Keratinocyte (primary cell): ENCODE measurements around the gene EPHX1. TPM values are rescaled to one million over a fixed set of nuclear protein-coding genes. Genes with fewer than 3 reads are reported as not detected.

Source experiments
- DNase-seq: peaks from one replicate; pipeline ENCODE4 v3.0.0-alpha.2; 2011; ENCODE audit warnings: low read depth, missing footprints, low spot score
- FAIRE-seq: peaks from 2 replicates; lab custom pipeline; 2011; peaks lifted over from hg19 to GRCh38; lab: Jason Lieb, UNC
- H2AFZ ChIP-seq: 2 replicates; pipeline ENCODE4 v1.6.0; 2012; ENCODE audit warnings: low read length, control low read depth, inconsistent platforms; ENCODE audit not compliant: control insufficient read depth
- H3K27ac ChIP-seq: 2 replicates; pipeline ENCODE4 v1.5.1; 2011; ENCODE audit warnings: low read length; ENCODE audit not compliant: control insufficient read depth, insufficient read depth
- H3K27me3 ChIP-seq: 3 replicates; pipeline ENCODE4 v1.6.0; 2011; ENCODE audit warnings: low read length; ENCODE audit not compliant: control insufficient read depth, insufficient read depth; ENCODE audit errors: extremely low read depth
- H3K36me3 ChIP-seq, 2 experiments: 2 replicates in 1 of 2; 3 replicates in 1 of 2; pipeline ENCODE4 v1.5.1; 2011; ENCODE audit warnings: low read length in 2 of 2, mild to moderate bottlenecking in 1 of 2; ENCODE audit not compliant: control insufficient read depth in 2 of 2, insufficient read depth in 2 of 2; ENCODE audit errors: extremely low read depth in 1 of 2
- H3K4me1 ChIP-seq: 3 replicates; pipeline ENCODE4 v1.5.1; 2011; ENCODE audit warnings: low read length; ENCODE audit not compliant: control insufficient read depth, insufficient read depth; ENCODE audit errors: extremely low read depth
- H3K4me2 ChIP-seq: 3 replicates; pipeline ENCODE4 v1.6.0; 2011; ENCODE audit warnings: low read depth, low read length; ENCODE audit not compliant: control insufficient read depth, insufficient read depth; ENCODE audit errors: extremely low read depth
- H3K4me3 ChIP-seq, 3 experiments: fragments of 200-600 bp in 1 of 3; sonication (generic) in 1 of 3; 2 replicates in 2 of 3; 3 replicates in 1 of 3; pipeline ENCODE4 v1.5.1; 2011 to 2016; ENCODE audit warnings: low read length in 3 of 3, mild to moderate bottlenecking in 3 of 3, control low read depth in 2 of 3, inconsistent platforms in 1 of 3, low read depth in 1 of 3, mixed read lengths in 1 of 3, mixed run types in 1 of 3, moderate library complexity in 1 of 3; ENCODE audit not compliant: control insufficient read depth in 2 of 3, insufficient read depth in 2 of 3; ENCODE audit errors: extremely low read depth in 1 of 3
- H3K79me2 ChIP-seq: 2 replicates; pipeline ENCODE4 v1.6.0; 2012; ENCODE audit warnings: low read length; ENCODE audit not compliant: control insufficient read depth, insufficient read depth
- H3K9ac ChIP-seq: 3 replicates; pipeline ENCODE4 v1.6.0; 2011; ENCODE audit warnings: low read length; ENCODE audit not compliant: control insufficient read depth, insufficient read depth; ENCODE audit errors: extremely low read depth
- H3K9me1 ChIP-seq: 3 replicates; pipeline ENCODE4 v1.6.0; 2011; ENCODE audit warnings: low read length; ENCODE audit not compliant: control insufficient read depth, insufficient read depth; ENCODE audit errors: extremely low read depth
- H3K9me3 ChIP-seq: 2 replicates; pipeline ENCODE4 v1.5.1; 2012; ENCODE audit warnings: low read depth, low read length; ENCODE audit not compliant: control insufficient read depth
- H4K20me1 ChIP-seq: 3 replicates; pipeline ENCODE4 v1.6.0; 2011; ENCODE audit warnings: low read length; ENCODE audit not compliant: control insufficient read depth, insufficient read depth; ENCODE audit errors: extremely low read depth
- EZH2 ChIP-seq: IDR thresholded peaks from one replicate; pipeline ENCODE4 v1.6.1; 2012; ENCODE audit warnings: inconsistent platforms, mild to moderate bottlenecking, low read length, moderate library complexity
- dilution Hi-C: fragments of 300-500 bp; cut with MboI; formaldehyde crosslinking; loops from one replicate; pipeline ENCODE4 v1.7.0; 2020; ENCODE audit warnings: low sequenced_read_pairs; ENCODE audit not compliant: extremely low pct_ligation_motif_present
- polyA plus RNA-seq, 5 experiments: library from polyadenylated mRNA; depleted of rRNA in 3 of 5; stranded (reverse) in 3 of 5; stranded (forward) in 1 of 5; unstranded in 1 of 5; fragments of >200 nt; gene quantifications; 1 replicate in 1 of 5; 2 replicates in 3 of 5; 3 replicates in 1 of 5; pipeline versions ENCODE4 v1.2.1 to v1.2.3, GENCODE V29; 2011 to 2012; ENCODE audit warnings: missing spikeins in 2 of 5, low read depth in 1 of 5, low replicate concordance in 1 of 5
- TF ChIP-seq, protein P1 (sequence below), 3 experiments: IDR thresholded peaks in 1 of 3; conservative IDR thresholded peaks in 1 of 3; optimal IDR thresholded peaks in 1 of 3; 2 replicates in 2 of 3; 3 replicates in 1 of 3; pipeline versions ENCODE3 to v1.5.1; 2011; ENCODE audit warnings: low read length in 3 of 3, mild to moderate bottlenecking in 3 of 3, moderate library complexity in 2 of 3, control low read depth in 1 of 3, inconsistent platforms in 1 of 3; ENCODE audit not compliant: insufficient read depth in 2 of 3; ENCODE audit errors: extremely low read depth in 1 of 3

Gene EPHX1
- polyA plus RNA-seq, 1 donor (not counting 4 experiments of a cell fraction or from before 2014, with no cell fraction given) = 6.4 TPM

DNA sequence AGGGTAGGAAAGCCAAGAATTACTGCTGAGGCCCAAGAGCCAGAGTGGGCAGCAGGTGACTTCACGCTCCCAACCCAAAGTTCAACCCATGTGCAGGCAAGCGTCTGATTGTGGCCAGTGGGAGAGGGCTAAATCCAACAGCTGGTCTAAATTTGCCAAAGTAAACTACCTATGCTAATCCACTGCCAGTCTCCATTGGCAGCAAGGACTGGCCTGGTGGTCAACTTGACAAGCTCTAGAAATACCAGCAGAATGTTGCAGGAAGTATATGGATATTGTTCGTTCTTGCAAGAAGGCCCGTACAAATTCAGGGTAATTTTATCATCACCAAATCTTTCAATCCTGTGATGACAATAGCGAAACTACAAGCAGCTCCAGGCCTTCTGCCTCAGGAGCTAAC, 70.7 kb downstream of the EPHX1 start:
- peak; percentile 44 for FAIRE-seq
- H3K9me1 ChIP-seq = peaks cover under 1% of the 10 kb centered on the region
- H3K36me3 ChIP-seq = peaks cover 3 to 4% of the 10 kb centered on the region in 2 experiments
- no peaks in the 10 kb centered on the region for H3K9me3 ChIP-seq
- DNase-seq = no peak
- peaks cover 25% of the 10 kb centered on the region for H3K4me1 ChIP-seq
- H4K20me1 ChIP-seq = peaks cover 21% of the 10 kb centered on the region
- peaks cover 7% of the 10 kb centered on the region for H3K79me2 ChIP-seq
- H3K27ac ChIP-seq = no peak overlapping the region
- no peak overlapping the region for H3K9ac ChIP-seq
- no peaks in the 10 kb centered on the region for H3K27me3 ChIP-seq
- dilution Hi-C loops = no loop called here
- TF ChIP-seq EZH2 = no peak
- TF ChIP-seq, protein P1, sequence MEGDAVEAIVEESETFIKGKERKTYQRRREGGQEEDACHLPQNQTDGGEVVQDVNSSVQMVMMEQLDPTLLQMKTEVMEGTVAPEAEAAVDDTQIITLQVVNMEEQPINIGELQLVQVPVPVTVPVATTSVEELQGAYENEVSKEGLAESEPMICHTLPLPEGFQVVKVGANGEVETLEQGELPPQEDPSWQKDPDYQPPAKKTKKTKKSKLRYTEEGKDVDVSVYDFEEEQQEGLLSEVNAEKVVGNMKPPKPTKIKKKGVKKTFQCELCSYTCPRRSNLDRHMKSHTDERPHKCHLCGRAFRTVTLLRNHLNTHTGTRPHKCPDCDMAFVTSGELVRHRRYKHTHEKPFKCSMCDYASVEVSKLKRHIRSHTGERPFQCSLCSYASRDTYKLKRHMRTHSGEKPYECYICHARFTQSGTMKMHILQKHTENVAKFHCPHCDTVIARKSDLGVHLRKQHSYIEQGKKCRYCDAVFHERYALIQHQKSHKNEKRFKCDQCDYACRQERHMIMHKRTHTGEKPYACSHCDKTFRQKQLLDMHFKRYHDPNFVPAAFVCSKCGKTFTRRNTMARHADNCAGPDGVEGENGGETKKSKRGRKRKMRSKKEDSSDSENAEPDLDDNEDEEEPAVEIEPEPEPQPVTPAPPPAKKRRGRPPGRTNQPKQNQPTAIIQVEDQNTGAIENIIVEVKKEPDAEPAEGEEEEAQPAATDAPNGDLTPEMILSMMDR (optimal IDR thresholded peaks at IDR 0.05 in 1 of 3, IDR thresholded peaks at IDR 0.05 in 1 of 3, conservative IDR thresholded peaks at IDR 0.05 in 1 of 3; ENCODE audit: extremely low read depth in 1 of 3, insufficient read depth in 2 of 3, low read length in 3 of 3) = no peak
- no peak overlapping the region for H2AFZ ChIP-seq
- H3K4me2 ChIP-seq = peak overlapping the region; percentile 88
- no peak overlapping the region for H3K4me3 ChIP-seq

- no peak for FAIRE-seq
- Histone ChIP-seq H3K4me1 (peaks cover 18% of the 10 kb centered on the region), H3K79me2 (peaks cover 7% of the 10 kb centered on the region), H3K27me3 (no peaks in the 10 kb centered on the region), H3K4me3 (peak overlapping the region; percentile 73 to 80 (median 78)), H3K9ac (peak overlapping the region; percentile 75), H3K9me1 (no peaks in the 10 kb centered on the region), H4K20me1 (peaks cover 17% of the 10 kb centered on the region), H2AFZ (peak overlapping the region; percentile 86), H3K4me2 (peak overlapping the region; percentile 88), H3K9me3 (no peaks in the 10 kb centered on the region), H3K36me3 (peaks cover 3 to 4% of the 10 kb centered on the region in 2 experiments), H3K27ac (peak overlapping the region; percentile 33)
- dilution Hi-C loops = no loop called here
- no peak for TF ChIP-seq EZH2
- TF ChIP-seq, protein P1 (optimal IDR thresholded peaks at IDR 0.05 in 1 of 3, IDR thresholded peaks at IDR 0.05 in 1 of 3, conservative IDR thresholded peaks at IDR 0.05 in 1 of 3; ENCODE audit: extremely low read depth in 1 of 3, insufficient read depth in 2 of 3, low read length in 3 of 3) = no peak
- no peak for DNase-seq
These were observed 71.4 kb downstream of the EPHX1 start for GRCh38 chr1:225881081-225881958.
